ENCODE data around the gene PKD2.
"Not testable (repeated sequence)": the region's sequence is repeated elsewhere in the genome, so short reads cannot be mapped to it uniquely, and the experiment has no call there.

Gene PKD2

GRCh38 chr4:87989765-87990164 is 17.7 kb upstream of the PKD2 start:
- no peak for FAIRE-seq

DNA sequence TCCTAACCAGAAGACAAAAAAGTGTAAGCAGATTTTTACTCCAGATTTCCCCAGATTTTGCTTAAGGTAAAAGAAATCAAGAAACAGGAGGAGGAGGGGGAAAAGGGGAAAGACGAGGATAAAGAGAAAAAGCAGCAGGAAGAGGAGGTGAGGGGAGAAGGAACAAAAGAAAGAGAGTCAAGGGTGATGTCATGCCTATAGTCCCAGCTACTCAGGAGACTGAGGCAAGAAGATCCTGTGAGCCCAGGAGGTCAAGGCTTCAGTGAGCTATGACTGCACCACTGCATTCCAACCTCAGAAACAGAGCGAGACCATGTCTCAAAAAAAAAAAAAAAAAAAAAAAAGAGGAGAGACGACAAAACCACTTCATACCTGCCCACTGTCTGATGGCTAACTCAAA is 12.0 kb upstream of the PKD2 start:
- no peak for FAIRE-seq

DNA sequence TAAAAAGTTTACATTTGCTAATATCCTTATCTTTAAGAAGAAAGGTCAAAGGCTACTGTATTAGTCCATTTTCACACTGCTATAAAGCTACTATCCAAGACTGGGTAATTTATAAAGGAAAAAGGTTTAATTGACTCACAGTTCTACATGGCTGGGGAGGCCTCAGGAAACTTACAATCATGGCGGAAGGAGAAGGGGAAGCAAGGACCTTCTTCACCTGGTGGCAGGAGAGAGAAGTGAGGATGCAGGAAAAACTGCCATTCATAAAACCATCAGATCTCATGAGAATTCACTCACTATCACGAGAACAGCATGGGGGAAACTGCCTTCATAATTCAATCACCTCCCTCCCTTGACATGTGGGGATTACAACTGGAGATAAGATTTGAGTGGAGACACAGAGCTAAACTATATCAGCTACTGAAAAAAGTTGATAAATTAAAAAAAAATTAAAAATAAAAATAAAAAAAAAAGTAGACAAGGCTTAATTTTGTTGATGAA is 8.2 kb upstream of the PKD2 start:
- FAIRE-seq = not testable (repeated sequence)

DNA sequence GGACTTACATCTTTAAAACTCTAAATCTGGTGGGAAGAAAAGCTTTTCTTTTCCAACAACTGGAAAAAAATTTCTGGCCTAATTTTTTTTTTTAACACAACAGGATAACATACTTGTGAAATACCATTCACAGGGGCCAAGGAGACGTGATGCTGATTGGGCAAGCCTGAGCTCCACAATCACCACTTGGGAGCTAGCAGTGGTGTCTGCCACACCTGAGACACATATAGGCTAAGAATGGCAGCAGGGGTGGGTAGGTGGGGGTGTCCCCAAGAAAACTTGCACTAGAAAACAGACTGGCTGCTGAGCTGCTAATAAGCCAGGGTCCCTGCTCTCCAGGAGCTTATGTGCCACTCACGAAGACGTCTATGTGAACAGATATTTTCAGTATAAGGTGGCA is 5.6 kb upstream of the PKD2 start:
- FAIRE-seq = no peak

GRCh38 chr4:88002786-88003185 is 4.6 kb upstream of the PKD2 start:
- no peak for FAIRE-seq

- FAIRE-seq = no peak
Measured at GRCh38 chr4:88003261-88003660, 4.2 kb upstream of the PKD2 start.

DNA sequence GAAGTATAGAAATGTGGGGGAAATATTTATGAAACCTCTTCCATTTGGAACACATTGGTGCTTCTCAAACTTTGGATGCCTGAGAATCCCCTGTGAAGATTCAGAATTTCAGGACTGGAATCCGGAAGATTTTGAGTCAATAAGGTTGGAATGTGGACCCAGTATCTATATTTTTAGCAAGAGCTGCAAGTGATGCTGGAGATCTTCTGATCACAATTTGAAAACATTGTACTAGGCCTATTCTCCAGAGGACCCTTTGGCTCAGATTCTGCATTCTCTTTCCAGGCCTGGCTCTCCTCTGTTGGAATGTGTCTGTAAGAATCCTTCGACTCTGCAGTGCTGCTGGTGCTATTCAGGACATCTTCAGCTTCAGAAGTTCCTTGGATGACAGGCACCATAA is 2.4 kb upstream of the PKD2 start:
- FAIRE-seq = no peak

DNA sequence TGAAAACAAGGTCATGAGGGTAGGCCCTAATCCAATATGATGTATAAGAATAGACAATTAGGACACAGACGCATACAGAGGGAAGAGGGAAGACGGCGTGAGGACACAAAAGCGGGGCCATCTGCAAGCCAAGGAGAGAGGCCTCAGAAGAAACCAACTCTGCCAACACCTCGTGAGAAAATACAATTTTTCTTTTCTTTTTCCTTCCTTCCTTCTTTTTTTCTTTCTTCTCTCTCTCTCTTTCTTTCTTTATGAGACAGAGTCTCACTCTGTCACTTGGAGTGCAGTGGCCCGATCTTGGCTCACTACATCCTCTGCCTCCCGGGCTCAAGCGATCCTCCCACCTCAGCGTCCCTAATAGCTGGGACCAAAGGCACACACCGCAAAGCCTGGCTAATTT is 1.5 kb upstream of the PKD2 start:
- FAIRE-seq = no peak

GRCh38 chr4:88006956-88007303 is 505 bp upstream of the PKD2 start:
- FAIRE-seq = no peak

DNA sequence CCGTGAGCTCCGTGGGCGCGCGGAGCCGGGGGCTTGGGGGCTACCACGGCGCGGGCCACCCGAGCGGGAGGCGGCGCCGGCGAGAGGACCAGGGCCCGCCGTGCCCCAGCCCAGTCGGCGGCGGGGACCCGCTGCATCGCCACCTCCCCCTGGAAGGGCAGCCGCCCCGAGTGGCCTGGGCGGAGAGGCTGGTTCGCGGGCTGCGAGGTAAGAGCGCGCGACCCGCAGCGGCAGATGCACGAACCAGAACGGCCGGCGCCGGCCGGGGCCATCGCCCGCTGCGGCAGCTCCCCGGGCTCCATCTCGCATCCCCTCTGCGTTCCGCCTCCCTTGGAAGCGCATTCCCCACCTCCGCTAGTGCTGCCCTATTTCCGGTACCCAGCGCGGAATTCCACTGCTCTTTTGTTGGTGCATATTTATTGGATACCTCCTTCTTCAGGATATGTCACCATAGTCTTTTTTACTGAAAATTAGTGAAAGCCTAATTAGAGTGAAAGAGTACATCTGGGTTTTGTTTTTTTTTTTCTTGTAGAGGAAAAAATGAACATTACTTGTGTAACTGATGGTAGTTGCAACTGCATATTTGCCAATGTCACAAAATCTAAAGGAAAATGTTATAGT is 797 bp downstream of the PKD2 start:
- FAIRE-seq = no peak

DNA sequence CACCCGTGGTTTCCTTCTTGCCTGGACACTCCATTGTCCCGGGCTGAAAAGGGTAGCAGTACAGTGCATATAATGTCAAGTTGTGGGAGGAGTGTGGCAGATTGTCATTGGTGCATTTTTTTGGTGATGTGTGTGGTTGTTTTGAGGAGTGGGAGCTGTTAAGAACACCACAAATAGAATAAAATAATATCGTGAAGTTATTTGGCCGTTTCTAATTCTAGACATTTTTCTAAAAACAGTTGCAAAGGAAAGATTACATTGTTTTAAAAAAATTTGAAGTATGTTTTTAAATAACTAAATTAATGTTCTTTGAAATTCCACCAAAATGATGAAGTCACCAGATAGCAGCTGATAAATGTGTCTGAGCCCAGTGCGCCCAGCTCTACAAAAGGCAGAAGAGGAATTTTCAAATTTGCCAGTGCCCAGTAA is 1.3 kb downstream of the PKD2 start:
- FAIRE-seq = no peak

DNA sequence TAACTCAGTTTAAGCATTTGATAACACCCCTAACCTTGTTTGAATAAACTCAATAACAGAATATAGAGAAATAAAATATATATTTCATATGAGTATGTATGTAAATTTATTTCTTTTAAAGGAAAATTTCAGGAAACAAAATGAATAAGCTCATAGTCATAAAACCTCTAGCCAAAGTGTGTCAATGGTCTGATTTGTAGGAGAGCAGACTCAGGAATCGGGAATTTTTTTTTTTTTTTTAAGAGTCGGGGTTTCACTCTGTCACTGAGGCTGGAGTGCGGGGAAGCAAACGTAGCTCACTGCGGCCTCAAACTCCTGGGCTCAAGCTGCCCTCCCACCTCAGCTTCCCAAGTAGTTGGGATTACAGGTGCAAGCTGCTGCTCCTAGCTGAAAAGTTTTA is 2.4 kb downstream of the PKD2 start:
- FAIRE-seq = peak; percentile 47

GRCh38 chr4:88010966-88011365 is 3.5 kb downstream of the PKD2 start:
- peak; percentile 36 for FAIRE-seq

DNA sequence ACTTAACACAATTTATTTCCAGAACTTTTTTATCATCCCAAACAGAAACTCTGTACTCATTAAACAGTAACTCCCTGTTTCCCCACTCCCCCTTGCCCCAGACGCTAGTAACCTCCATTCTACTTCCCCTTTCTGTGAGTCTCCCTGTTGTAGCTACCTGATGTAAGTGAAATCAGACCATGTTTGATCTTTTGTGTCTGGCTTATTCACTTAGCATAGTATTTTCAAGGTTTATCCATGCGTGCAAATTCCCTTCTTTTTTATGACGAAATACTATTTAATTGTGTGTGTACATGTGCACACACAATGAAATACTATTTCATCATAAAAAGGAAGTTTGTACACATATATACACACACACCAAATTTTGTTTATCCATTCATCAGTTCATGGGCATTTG is 5.2 kb downstream of the PKD2 start:
- FAIRE-seq = peak; percentile 69

DNA sequence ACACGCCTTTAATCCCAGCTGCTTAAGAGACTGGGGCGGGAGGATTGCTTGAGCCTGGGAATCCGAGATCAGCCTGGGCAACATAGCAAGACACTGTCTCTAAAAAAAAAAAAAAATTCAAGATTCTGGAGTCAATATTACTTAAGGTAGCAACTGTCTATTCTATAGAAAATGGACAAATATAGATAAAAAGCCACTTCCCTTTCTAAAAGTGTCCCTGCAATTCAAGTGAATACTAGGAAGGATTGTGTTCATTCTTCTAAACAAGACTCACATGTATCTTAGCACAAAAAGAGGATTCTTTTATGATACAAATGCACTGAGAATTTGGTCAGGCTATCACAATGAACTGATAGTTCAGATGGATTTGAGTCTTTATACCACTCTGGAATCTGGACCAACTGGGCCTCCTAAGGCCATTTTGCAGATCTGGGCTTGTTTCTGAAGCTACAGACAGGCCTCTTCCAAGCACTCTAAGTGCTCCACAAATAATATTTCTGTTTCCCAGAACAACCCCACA is 7.0 kb downstream of the PKD2 start:
- FAIRE-seq = no peak

DNA sequence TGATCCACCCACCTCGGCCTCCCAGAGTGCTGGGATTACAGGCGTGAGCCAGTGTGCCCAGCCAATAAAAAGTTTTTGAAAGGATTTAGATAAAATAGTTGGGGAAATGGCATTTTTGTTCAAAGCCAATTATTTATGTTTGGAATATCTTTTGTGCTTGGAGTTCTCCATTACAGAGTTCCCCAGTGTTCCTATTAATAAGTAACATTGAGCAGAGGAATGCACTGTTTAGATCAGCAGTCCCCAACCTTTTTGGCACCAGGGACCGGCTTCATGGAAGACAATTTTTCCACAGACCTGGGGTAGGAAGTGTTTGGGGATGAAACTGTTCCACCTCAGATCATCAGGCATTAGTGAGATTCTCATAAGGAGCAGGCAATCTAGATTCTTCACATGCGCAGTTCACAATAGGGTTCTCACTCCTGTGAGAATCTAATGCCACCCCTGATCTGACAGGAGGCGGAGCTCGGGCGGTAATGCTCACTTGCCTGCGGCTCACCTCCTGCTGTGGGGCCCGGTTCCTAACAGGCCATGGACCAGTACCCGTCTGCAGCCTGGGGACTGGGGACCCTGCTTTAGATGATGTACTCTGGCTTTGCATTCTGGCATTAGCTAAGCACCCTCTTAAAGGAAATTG is 8.3 kb downstream of the PKD2 start:
- no peak for FAIRE-seq

- FAIRE-seq = peak; percentile 86
Measured at GRCh38 chr4:88017516-88018297, 10.3 kb downstream of the PKD2 start.

GRCh38 chr4:88018466-88018865 is 11.0 kb downstream of the PKD2 start:
- peak; percentile 100 for FAIRE-seq

DNA sequence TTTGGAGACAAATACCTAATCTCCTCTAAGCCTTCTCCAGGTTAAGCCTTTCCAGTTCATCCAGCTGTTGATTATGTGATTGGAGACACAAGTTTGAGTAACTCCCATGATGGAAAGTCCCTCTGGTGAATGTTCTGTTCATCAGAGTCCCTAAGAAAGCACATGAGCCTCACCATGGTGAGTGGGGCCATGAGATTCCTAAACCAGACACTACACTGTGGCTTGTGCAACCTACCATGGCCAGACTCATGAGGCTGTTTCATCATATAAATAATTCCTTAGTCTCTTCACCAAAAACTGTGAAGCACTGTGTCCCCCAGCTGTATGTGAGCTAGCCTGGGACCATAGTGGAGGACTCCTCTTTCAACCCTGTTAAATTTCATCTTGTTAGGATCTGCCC is 14.4 kb downstream of the PKD2 start:
- no peak for FAIRE-seq

DNA sequence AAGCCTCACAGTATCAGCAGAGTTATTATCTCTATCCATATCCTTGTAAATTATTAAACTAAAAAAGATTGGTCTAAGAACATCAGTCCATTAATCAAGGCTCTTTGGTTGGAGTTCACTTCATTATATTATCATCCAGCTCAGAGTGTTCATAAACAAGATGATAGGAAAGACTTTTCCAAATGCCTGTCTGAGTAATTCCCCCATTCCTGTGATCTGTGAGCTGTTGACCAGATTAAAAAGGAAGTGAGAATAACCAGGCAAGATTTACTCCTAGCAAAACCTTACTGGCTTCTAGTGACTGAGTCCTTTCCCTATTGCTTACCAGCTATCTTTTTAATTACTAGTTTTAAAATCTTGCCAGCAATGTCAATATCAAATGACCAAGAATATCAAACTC is 14.9 kb downstream of the PKD2 start:
- FAIRE-seq = no peak

DNA sequence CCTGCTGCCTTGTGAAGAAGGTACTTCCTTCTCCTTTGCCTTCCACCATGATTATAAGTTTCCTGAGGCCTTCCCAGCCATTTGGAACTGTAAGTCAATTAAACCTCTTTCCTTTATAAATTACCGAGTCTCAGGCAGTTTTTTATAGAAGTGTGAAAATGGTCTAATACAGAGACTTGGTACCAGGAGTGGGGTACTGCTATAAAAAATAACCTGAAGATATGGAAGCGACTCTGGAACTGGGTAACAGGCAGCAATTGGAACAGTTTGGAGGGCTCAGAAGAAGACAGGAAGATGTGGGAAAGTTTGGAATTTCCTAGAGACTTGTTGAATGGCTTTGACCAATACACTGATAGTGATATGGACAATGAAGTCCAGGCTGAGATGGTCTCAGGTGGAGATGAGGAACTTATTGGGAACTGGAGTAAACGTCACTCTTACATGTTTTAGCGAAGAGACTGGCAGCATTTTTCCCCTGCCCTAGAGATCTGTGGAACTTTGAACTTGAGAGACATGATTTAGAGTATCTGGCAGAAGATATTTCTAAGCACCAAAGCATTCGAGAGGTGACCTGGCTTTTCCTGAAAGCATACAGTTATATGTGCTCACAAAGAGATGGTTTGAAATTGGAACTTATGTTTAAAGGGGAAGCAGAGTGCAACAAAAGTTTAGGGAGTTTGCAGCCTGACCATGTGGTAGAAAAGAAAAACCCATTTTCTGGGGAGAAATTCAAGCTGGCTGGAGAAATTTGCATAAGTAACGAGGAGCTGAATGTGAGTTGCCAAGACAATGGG is 18.6 kb downstream of the PKD2 start:
- FAIRE-seq = not testable (repeated sequence)

DNA sequence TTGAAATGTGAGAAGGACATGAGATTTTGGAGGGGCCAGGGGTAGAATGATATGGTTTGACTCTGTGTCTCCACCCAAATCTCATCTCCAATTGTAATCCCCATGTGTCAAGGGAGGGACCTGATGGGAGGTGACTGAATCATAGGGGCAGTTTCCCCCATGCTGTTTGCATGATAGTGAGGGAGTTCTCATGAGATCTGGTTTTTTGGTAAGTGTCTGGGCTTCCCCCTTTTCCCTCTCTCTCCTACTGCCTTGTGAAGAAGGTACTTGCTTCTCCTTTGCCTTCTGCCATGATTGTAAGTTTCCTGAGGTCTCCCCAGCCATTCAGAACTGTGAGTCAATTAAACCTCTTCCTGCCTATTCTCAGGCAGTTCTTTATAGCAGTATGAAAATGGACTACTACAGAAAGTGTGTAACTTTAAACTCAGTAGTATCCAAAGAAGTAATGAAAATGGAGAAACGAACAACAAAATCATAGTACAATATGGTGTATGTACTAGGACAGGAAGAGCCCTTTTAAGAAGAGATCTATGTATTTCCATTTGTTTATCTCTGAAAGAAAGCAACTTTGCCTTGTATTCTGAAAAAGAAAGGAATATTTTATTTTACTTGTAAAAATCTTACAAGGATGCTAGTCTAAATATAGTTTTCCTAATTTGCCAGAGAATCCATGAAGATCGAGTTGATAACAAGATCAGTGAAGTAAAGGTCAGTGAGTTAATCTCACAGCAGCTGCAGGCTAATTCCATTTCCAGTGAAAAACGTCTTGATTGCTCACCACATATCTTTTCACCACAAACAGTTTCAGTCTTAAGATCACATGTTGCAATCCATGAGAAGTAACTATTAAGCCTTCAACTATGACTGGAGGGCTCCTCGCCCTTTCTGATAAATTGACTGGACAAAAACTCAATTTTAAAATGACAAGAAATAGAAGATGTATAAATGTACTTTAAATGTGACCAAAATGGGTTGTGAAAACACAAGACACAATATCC is 20.5 kb downstream of the PKD2 start:
- peak; percentile 36 for FAIRE-seq

Measured in islet of Langerhans (tissue), 1 donor.